ENCODE measurements around the gene SAMMSON.

SAMMSON gene

GRCh38 chr3:70020906-70021660, 21.6 kb downstream of the SAMMSON start:
- DNase-seq: no peak

GRCh38 chr3:70028361-70028760, 28.8 kb downstream of the SAMMSON start:
- no peak for DNase-seq

- DNase-seq: no peak
Observed at GRCh38 chr3:70038693-70039092, 39.2 kb downstream of the SAMMSON start.

DNA sequence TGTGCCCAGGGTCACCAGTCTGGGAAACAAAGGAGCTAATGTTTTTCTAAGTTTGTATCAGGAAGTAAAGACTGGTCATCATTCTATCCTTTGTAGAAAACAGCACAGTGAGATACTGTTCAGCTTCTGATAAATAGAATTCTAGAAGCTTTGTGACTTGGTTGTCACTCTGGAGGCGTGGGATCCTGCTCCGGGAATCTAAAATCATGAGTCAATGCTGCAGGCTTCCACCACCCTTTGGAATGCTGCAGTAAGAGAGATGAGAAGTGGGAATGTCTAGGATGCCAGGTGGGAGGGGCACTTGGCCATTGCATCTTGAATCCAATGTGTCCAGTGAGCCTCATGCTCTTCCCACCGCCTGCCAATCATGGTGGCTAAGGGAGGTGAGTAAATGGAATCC, 40.9 kb downstream of the SAMMSON start:
- no peak for DNase-seq

DNA sequence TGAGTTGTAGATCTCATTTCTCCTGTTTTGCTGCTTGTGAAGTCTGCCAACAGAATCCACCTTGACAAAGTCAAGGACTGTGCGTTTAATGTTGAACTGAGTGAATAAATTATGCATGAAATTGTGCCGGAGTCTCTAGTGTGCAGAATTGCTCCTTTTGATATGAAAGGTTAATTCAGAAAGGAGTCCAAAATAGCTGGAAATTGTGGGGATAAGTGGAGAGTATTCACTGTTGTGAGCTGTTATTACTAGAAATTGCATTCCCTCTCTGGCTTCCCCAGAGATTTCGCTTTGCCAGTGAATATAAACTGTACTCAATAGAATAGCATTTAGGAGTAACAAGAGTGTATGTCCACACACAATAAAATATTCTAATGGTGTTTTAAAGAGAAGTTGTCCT, 43.1 kb downstream of the SAMMSON start:
- DNase-seq: no peak

- DNase-seq: no peak
Observed at GRCh38 chr3:70049761-70050160, 50.2 kb downstream of the SAMMSON start.

DNA sequence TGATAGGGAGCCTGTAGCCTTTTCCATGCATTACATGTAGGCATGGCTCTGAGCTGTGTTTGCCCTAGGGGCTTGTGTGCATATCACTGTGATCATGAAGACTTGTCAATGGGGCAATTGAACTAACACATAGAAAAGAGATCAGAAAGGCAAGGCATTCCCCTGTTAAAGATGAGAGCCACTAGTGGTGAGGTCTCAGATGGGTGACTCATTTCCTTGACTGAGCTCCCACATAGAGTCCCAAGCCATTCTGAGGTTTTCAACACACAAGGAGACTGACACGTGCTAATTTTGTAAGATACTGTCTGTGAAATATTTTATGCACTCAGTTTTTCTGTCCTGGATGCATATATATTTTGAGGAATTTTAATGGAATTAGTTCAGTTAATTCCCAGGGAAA, 53.8 kb downstream of the SAMMSON start:
- DNase-seq: peak; percentile 13

DNA sequence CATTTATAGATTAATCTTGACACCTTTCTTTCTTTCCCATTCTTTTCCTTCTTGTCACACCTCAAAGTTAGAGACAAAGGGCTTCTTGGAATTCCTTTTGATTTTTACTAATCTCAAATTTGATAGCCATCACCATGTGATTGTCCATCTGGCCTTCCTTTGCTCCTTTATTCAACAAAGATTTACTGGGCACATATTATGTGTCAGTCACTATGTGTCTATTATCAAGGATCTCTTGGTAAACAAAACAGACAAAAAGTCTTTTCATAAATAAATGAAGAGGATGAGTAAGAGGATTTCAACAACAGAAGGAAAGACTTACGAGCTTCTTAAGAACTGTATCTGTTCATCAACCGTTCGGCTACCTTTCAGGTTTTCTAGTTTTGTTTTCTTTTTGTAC, 56.5 kb downstream of the SAMMSON start:
- no peak for DNase-seq

DNA sequence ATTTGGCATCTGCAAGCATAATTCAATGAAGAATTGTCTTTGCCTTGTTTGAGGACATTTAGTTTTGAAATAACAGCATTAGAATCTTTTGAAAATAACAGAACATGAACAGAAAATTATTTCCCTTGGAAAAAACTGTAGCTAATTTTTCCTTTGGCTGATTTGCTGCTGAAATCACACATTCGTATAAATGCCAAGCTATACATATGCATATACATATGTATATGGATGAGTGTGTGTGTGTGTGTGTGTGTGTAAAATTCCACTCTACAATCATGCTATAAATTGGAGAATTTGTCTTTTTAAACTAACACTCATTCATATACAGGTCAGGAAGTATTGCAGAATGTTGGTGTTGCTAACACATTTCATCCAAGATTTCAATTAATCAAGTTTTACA, 57.9 kb downstream of the SAMMSON start:
- no peak for DNase-seq

DNA sequence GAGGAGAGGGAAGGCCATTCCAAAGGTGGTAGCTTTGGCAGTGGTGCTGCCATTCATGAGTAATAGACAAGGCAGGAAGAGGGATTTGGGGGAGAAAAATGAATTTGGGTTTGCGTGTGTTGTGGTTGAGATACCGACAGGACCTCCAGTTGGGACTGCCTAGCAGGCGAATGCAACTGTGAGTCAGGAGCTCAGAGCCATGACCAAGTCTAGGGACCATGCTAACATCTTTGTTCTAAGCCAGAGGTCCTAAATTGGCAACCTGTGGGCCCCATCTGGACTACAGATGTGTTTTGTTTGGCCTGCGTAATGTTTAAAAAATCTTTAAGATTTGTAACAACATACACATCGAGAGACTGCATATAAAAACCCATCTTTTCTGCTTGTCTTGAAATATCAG, 61.6 kb downstream of the SAMMSON start:
- no peak for DNase-seq

DNA sequence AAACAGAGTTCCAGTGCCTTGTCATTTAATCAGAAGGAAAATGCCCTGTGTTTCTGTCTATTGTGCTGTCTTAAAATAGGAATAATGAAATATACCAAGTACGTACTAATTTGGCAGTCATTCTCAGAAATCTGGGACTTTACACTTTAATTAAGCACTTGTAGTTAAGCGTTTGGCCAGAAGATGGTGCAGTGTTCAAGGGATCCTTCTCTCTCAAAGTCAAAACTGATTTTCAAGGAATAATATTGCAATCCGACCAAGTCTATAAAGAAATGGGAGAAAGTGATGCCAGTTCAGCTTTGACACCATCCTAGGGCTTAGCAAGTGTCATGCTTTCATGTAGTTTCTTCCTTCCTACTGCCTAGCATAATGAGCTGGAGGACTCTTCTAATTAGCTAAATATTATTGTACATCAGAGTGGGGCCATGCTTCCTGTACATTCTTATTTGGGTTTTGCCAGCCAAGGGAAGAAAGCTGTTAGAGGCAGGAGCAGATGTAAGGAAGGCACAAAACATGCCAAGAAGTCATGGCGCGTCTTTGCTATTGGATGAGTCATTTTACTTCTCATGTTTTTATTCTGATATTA, 64.8 kb downstream of the SAMMSON start:
- peak; percentile 24 for DNase-seq

DNA sequence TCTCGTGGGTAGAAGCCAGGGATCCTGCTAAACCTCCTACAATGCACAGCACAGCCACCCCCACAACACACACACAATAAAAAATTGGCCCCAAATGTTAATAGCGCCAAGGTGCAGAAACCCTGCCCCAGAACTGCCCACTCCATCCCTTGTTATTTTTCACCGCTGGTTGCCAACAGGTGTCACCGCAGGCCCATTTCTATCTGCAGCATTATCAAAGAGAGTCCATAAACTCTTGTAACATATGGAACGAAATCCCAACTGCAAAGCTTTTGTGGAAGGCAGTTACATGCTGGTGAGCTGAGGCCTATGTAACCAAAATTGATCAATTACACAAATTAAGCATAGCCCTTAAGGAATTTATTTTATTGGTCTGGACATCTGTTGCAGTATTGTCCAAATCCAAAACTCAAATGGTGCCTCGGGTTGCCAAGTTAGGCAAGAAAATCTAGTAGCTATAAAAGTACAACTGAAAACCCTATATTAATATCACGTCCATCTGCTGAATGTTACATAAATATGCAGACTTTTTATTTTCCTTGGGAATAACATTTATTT, 66.2 kb downstream of the SAMMSON start:
- no peak for DNase-seq

- no peak for DNase-seq
Observed at GRCh38 chr3:70067860-70068521, 68.5 kb downstream of the SAMMSON start.

DNA sequence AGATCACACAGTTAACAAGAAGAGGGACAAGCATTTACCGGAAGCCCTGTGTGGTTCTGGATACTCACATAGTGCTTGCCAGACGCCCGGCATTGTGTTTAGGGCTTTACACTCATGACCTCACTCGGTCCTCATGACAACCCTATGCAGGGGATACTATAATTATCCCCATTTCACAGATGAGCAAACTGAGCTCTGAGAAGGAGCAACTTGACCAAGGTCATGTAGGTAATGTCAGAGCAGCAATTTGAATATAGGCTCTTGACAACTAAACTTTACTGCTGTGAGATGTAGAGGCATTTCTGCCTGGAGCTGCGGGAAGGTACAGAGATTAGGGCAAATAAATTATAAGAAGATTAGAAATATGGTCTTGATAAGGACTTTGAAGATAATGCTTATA, 70.0 kb downstream of the SAMMSON start:
- no peak for DNase-seq

- no peak for DNase-seq
Observed at GRCh38 chr3:70071138-70071537, 71.6 kb downstream of the SAMMSON start.

- no peak for DNase-seq
Observed at GRCh38 chr3:70072180-70072579, 72.6 kb downstream of the SAMMSON start.

- DNase-seq: no peak
Observed at GRCh38 chr3:70072754-70073153, 73.2 kb downstream of the SAMMSON start.

DNA sequence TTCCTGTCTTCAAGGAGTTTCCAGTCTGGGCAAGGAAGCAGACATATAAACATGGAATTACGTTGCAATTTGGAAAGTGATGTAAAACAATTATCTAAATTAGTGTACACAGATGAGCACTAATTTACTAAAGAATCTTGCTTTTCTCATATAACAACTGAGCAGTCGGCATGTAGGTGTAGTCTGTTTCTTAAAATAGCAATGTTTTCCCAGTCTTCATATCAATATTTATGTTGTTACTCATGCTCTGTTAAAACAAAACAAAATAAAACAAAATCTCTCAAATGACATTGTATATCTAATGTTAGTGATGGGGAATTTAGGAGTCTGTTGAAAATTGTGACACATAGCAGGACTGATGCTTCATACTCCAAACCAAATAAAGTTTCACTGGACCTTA, 75.6 kb downstream of the SAMMSON start:
- no peak for DNase-seq

GRCh38 chr3:70076396-70076795, 76.9 kb downstream of the SAMMSON start:
- DNase-seq: no peak

- DNase-seq: no peak
Observed at GRCh38 chr3:70078778-70079177, 79.2 kb downstream of the SAMMSON start.

- no peak for DNase-seq
Observed at GRCh38 chr3:70085613-70086012, 86.1 kb downstream of the SAMMSON start.

- DNase-seq: no peak
Observed at GRCh38 chr3:70086336-70086735, 86.8 kb downstream of the SAMMSON start.

DNA sequence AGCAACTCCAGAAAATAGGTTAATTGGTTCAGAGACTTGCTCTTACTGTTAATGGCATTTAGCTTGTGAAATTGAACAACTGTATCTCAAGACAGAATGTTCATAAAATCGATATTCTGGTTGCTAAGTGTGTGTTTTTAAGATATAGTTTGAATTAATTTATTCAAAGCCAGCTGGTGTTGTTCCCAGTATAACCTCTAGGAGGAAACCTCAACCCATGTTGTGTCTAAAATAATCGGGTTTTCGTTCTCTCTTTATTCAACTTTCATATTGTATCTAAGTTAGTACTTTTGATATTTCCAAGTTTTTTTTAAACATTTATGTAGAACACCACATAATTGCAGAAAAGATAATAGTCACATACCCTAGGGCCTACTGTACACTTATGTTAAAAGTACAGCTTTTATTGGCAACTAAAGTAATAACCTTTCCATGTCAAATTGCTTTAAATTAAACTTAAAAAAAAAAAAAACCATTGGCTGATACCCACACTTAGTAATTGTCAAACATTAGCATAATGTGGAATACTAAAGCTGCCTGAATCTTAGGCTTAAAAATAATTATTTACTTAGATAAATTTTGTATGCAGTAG, 90.9 kb downstream of the SAMMSON start:
- DNase-seq: peak; percentile 9

GRCh38 chr3:70094197-70094596, 94.7 kb downstream of the SAMMSON start:
- no peak for DNase-seq

All from activated CD4-positive, alpha-beta T cell treated with anti-CD3 and anti-CD28 coated beads, Interleukin-2, Interleukin-6, amounts not matched to agents 100 ng/mL and 50 ng/mL, durations not matched to agents 16 hours and 8 hours (primary cell).